Stimulated activated CD8-positive, alpha-beta memory T cell treated with anti-CD3 and anti-CD28 coated beads, Interleukin-7, amount 100 ng/mL, for 24 hours (primary cell): ENCODE results near the gene SFTPD.

Experiments
- DNase-seq: peaks from one replicate; pipeline ENCODE4 v3.0.0-alpha.2; 2020; ENCODE audit warnings: low read depth

SFTPD gene

DNA sequence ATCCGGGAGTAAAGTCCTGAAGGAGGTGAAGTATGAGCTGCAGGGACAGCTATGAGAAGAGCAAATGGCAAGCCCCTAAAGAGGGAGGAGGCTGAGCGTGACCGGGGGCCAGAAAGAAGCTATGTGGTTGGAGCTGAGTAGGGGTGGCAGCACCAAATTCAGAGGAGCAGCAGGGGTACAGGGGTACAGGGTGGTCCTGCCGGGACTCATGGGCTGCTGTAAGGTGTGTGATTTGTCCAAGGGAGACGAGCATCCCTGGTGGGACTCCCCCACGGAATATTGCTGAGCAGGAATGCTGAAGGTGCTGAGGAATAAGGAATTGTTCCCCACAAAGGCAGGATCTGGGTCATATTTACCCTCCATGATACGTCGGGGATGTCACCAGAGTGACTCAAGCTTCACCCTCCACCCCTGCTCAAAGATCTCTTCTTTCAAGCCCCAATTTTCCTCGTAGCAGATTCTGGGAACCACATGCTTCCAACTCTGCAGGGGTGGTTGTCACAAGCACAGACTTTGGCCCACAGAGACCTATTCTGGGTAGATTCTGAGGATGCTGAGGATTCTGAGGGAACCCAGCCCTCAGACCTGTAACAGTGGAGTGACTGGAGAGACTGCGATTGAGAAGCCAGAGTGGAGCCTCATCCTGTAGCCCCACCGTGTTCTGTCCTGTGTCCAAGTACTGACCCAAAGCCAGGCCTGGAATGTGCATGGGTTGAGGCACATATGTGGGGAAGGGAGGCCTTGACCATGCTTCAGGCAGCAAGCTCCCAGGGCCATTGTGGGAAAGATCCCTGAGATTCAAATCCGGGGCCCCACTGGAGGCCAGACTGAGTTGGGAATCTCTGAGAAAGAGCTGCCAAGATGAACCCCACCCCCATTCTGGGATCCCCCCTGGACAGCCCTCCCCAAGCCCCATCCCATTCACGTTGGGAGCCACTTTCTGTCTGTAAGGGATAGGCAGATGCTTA, 4.2 kb downstream of the SFTPD start:
- no peak for DNase-seq

DNA sequence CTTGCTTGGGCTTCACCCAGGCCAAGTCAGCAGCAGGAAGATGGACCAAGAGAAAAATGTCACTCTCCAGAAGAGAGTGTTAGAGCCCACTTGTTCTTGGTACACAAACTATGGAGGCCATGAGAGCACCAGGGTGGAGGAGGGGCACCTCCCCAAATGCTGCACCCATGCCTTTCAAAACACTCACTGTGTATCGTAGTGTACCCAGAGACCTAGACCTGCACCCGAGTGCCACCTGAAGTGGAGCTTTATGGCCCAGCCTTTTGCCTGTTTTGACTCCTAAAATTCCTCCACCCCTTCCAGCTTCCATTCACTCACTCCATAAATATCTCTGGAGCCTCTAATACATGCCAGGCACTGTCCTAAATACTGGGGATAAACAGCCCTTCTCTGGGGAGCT, 5.0 kb downstream of the SFTPD start:
- DNase-seq = no peak

DNA sequence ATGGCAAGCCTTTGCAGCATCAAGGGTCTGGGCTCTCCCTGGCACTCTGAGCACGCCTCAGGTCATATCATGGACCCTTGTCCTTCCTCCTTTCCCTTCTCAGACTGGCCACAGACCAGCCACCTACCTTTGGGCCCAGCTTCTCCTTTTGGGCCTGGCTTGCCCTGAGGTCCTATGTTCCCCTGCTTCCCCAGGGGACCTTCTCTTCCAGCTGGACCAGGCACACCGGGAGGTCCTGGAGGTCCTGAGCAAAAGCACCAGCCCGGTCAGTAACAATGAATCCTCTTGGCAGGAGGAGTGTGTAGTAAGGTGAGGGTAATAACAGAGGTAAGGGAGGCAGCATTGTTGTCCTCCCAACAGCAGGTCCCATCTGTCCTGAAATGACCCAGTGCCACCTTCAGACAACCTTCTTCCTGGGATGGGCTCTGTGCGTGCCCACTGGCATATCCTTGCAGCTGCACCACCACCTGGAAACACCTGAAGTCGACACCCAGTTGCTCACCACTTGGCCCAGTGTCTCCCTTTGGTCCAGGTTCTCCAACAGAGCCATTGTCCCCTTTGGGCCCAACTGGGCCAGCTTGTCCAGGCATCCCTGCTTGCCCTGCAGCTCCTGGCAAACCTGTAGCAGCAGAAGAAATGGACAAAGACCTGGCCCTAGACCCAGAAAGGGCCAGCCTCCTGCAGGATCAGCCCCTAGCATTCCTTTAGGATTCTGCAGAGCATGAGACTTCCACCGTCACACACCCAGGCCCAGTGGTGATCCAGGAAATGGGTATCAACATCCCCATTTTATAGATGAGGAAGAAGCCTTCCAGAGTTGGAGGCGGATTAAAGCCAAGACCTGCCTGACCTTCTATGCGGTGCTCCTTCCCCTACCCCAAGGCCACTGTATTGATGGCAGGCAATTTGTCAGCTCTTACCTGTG, 6.4 kb downstream of the SFTPD start:
- DNase-seq = no peak

DNA sequence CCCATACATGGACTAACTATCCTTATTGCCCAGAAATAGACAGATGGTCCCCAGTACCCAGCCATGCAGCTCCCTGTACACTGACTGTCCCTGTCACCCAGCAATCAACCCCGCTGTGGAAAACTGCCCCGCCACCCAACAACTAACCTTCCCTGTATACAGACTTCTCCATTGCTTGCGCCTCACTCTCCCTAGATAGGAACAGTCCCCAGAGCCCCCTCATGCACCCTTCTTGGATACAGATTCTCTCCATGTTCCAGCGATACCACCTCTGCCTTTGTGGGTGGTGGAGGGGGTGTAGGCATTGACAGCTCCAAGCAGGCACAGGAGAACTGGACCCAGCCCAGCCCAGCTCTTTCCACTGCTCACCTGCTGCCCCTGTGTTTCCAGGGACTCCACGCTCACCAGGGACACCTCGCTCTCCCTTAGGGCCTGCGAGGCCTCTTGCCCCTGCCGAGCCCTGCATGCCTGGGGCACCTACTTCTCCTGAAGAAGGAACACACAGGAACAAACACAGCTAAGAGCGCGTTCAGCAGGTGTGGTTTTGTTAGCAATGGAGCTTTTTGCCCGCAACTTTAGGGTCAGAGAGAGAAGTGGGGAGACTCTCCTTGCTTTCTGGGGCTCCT, 7.2 kb downstream of the SFTPD start:
- no peak for DNase-seq

DNA sequence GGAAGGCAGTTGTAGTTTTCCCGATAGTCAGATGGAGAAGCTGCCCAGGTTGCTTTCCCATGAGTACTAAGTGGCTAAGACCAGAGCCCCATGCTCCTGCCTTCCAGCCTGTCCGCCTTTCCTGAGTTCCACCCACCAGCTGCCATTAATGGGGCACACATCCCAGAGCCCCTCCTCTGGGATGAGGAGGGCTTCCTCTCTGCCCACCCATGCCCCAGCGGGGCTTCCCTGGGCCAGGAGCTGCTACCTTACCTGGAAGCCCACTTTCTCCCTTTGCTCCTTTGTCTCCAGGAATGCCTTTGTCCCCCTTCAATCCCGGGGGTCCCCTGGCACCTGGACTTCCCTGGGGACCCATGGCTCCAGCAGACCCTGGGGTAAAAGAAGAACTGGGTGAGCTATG, 7.8 kb downstream of the SFTPD start:
- DNase-seq = no peak

DNA sequence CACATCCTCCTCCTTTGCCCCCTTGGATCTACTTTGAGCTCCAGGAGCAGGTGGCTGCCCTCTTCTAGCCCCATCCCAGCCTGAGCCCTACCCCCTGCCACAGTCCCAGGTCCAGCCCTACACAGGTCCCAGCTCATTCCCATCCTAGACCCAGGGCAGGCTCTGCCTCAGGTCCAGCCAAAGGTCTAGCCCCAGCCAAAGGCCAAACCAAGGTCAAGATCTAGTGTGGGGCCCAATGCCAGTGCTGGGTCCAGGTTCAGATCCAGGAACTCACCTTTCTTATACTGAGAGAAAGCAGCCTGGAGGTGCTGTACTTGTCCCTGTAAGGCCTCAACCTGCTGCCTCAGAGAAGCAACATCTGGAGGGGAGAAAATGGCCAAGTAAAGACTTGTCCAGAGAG, 8.5 kb downstream of the SFTPD start:
- no peak for DNase-seq

DNA sequence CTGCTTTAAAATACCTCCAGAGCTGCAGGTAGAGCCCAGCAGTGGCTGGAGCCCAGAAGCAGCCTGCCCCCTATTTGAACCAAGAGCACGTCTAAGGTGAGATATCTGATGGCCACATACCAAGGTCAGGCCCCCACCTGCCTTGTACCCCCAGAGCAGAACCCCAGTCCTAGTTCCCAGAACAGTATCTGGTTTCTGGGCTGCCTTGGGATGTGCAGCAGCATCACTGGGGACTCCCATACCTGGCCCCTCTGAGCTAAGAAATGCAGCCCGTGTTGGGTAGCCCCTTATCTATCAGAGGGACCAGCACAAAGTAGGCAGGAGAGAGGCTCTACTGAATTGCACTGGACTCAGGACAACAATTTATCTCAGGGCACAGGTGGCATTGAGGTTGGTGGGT, 8.9 kb downstream of the SFTPD start:
- no peak for DNase-seq

DNA sequence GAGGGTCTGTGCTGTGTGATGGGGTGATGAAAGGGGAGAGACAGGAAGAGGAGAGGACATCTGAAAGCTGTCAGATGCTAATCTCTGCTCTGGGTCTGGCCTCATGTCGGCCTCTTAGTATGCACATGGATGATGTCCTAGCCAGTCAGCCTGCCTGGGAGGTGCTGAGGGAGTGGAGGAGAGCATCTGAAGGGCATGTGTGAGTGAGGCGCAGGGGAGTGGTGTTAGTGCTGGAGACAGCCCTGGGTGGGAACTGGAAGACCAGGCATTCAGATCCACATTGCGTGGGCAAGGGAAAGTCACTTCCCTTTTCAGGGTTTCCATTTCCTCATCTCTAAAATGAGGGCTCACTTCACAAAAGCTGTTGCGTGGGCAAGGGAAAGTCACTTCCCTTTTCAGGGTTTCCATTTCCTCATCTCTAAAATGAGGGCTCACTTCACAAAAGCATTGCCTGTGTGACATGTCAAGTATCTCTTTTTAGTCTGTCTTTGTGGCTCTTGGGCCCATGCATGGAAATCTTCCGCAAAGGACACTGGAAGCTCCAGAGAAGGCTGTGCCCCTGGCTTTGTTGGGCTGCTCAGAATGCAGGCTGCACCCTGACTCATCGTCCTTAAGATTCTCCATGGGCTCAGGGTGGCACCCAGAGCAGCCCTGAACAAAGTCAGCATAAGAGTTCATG, 10.0 kb downstream of the SFTPD start:
- no peak for DNase-seq

DNA sequence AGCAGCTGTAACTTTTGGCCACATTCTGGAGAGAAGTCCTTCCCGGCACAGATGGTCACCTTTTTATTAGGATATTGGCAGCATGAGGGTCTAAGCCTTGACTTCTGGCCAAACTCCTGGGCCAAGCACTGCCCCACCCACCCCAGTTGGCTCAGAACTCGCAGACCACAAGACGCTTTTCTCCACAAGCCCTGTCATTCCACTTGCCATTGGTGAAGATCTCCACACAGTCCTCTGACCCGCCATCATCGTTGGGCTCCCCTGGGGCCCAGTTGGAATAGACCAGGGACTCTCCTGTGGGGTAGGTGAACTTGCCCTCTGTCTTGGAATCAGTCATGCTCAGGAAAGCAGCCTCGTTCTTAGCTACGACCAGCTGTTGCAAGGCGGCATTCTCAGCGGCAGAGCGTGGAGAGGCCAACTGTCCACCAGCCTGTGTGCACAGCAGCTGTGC, 11.2 kb downstream of the SFTPD start:
- DNase-seq = no peak

DNA sequence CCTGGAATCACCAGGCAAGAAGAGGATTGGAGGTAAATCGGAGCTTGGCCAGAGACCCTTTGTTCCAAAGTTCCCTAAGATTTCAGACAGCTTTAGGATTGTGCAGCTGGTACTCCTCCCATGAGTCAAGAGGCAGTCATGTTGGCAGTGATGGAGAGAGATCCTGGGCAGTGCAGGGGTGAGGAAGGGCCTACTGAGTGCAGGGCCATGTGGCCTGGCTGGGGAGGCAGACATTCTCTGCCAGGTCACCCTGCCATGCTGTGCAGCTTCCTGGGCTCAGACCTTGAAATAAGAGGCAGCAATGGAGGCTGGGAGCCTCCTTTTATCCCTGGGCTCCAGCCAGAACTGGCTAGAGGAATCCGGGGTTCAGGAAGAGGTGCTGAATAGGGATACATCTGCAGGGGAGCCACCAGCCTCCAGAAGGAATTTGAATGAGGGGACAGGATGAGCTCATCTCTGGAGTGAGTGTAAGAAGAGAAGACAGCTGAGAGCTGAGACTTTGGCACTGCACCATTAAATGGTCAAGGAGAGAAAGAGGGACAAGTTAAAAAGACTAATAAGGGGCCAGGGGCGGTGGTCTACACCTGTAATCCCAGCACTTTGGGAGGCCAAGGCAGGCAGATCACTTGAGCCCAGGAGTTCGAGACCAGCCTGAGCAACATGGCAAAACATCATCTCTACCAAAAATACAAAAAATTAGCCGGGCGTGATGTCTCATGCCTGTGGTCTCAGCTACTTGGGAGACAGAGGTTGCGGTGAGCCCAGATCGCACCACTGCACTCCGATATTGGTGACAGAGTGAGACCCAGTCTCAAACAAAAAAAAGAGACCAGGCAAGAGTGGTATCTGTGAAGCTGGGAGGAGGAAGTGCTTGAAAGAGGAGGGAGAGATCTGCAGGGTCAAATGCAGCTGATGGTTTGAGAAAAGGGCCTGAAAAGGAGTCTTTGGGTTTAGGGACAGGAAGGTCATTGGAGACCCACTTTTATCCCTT, 12.0 kb downstream of the SFTPD start:
- DNase-seq = no peak

DNA sequence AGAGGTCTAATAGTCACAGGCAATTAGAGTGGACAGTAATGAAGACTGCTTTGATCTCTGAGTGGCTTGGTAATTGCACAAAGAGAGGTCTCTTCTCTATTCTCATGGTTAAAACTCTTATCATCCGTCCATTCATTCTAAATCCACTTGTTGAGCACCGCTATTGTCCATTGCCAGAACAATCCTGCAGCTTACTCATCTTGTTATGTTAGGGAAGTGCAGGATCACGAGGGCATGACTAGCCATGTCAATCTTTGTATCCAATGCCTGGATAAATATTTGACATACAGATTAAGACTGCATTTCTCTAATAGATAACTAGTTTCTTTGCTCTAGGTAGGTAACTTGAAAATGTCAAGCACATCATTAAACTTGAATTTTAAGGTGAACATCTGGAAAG, 14.9 kb downstream of the SFTPD start:
- DNase-seq = no peak

DNA sequence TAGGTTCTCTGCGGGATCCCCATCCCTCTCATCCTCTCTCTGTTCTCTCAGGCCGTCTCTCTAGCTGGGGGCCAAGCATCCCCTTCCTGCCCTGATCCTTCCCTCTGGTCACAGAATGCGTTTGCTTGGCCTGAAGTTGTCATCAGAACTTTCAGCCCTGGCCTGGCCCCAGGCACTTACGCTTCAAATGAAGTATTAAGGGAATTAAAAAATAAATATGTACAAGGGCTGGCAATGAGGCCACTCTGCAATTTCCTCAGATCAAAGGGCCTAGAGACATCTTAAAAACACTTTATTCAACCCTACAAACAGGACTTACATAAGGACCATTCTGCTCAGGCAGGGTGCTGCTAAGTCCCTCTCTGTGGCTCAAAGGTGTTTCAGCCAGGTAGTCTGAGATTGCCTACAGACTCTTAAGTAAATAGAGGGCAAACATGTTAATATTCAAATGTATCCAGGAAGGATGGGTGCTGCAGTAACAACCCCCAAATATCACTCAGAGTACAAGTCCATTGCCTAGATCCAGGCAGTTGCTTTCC, 16.0 kb downstream of the SFTPD start:
- no peak for DNase-seq

DNA sequence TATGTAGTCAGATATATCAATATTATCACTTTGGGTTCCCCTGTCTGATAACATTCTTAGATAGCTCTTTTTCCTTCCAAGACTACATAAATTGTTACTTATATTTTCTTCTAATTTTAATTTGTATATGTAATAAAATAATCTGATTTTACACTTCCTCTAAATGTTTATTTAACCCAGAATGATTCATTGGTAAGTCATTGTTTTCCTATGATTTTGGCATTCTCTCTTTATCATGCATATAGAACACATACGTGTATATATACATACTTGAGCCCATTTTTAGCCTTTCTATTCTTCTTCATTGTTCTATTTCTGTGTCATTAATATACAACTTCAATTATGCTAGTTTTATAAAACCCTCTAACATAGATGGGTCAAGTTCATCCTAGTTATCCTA, 16.6 kb downstream of the SFTPD start:
- no peak for DNase-seq

DNA sequence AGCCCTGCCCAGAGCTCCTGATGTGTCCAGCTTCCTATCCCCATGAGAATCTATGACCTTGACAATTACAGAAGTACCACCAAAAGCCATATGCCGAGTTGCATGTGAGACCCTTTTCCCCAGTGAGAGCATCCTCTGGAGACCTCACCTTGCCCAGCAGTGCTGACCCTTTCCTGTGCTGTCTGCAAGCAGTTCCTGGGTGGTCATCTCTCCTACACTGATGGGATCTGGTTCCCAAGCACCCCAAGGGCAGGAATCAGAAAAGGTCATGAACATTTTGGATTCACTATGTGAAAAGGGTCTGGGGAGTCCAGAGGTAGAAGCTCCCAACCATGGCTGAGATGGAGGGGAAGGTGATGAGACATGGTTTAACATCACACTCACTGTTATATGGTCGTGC, 18.2 kb downstream of the SFTPD start:
- DNase-seq = no peak

DNA sequence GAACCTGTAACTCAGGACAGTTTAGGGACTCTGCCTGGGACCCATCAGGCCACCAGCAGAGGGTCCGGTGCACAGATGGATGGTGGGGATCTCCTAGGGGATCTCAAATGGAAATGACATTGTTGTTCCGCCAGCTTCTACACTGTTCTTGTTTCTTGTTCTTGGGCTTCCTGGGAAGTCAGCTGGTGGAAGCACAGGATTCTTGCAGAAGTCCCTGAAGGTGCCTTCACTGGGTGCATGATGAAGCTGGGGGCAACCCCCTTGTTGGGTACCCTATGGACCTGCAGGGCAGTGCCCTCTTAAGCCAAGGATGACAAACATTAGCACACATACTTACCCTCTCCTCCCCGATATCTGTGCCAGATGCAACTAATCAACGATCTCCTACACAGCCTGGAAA, 18.6 kb downstream of the SFTPD start:
- DNase-seq = no peak

DNA sequence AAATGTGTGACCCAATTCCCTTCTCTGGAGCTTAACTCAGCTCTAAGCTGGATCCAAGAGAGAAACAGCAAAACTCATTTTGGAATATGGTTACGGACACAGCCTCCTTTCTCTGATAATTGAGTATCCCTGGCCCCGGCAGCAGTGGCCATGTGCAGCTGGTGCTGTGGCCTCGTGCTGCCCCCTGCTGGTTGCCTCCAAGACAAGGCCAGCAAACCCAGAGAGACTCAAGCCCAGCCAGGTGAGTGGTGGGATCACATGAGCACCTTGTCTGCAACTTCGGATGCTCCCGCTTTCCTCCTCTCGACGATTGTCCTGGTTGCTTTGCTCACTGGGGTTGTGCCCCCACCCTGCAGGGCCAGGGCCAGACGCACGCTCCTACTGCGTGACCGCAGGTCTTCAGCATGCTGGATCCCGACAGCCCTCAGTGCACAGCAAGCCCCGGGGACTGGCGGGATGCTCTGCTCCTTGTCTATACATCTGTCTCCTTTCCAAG, 19.4 kb downstream of the SFTPD start:
- DNase-seq = peak; percentile 56

DNA sequence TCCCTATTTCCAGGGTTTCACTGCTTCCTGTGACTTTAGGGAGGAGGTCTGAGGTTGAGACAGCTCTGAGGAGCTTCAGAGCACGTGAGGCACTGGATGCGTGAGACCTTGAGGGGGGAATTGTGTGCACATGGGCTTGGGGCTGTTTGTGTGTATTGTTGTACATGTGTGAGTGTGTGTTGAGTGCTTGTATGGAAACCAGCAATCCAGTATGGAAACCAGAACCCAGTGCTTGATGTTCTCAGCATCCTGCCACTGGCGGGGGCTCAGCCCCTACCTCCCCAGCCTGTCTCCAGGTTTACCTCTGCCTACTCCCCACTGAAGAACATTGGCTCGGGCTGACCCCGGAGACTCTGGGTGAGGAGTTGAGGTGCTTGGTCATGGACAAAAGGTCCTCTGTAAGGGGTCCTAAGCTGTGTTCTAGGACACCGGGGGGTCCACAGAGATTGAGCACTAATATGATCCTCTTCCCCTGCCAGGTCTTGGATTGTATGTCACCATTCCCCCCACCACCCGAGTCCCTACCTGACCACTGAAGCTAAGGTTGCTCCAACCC, 20.8 kb downstream of the SFTPD start:
- no peak for DNase-seq

DNA sequence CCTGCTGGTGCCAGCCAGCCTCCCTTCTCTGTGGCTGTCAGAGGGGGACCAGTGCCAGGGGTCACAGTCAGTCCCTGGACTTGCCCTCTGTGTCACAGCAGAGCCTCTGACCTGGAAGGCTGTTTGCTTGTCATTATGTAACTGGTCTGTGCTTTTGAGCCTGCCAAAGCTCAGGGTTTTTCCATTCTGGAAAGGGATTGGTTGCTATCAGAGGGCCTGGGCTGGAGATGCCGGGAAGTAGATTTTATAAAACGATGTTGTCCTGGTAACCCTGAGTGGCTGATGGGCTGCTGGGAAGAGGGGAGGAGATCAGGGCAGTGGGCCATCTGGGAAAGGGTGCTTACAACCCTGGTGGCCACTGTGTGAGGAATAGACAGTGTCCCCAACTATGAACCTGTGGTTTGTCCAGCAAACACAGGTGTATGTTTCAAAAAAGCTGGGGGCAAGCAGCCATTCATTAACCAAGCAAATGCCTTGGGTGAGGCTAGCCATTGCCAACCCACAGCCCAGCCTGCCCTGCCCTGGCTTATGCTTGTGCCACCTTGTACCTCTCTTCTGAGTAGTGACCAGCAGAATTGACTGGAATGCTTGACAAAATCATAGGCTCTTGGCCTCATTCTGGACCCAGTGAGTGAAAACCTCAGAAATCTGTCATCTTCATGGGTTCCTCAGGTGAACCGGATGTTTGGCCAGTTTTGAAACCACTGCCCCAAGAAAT, 21.6 kb downstream of the SFTPD start:
- DNase-seq = no peak

DNA sequence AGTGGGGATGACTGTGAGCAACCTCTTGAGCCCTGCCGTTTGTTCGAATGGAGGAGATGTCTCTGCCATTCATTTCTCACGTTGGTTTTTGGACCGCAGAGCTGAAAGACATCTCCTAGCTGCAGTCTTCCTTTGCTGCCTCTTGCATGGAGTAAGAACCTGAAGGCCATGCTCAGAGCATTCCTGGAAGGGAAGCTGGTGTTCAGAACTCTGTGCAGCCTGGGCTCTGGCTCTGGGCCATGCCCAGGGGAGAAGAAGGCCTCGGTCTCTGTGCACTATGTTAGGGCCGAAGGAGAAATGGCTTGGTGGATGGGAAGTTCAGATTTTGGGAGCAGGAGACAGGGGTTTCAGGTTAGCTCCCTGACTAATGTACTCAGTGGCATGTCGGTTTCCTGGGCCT, 22.9 kb downstream of the SFTPD start:
- no peak for DNase-seq
